Measurements from ENCODE around the gene CPNE2.

CPNE2 gene

DNA sequence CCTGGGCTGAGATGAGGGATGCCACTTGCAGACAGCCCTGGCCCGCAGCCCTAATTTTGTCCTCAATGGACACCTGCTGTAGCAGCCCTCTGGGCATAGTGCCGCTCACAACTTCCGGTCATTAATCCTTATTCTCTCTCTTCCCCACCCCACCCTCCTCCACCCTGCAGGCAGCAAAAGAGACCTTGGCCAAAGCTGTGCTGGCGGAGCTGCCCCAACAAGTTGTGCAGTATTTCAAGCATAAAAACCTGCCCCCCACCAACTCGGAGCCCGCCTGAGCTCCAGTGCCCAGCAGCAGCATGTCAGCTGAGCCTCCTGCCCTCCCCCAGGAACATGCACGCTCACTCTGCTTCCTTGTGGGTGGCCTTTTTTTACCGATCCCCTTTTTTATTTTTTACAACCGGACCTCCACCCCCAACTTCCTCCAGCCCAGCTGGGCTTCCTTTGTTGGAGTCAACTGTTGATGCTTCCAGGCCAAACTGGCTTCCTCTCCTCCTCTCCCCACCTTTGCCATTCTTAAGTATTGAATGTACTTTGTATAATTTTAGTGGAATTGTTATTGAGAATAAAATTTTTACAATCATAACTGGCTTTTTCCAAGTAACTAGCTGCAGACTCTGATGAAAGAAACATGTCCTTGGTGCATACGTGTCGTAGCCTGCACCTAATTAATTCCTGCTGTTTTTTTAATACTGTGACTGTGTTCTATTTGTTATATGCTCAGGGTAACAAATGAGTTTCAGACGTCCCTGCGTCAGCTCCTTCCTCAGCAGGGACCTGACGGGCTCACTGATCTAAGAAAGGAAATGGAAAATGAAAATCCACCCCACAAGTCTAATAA, 55.2 kb downstream of the CPNE2 start:
- no peak for DNase-seq

DNA sequence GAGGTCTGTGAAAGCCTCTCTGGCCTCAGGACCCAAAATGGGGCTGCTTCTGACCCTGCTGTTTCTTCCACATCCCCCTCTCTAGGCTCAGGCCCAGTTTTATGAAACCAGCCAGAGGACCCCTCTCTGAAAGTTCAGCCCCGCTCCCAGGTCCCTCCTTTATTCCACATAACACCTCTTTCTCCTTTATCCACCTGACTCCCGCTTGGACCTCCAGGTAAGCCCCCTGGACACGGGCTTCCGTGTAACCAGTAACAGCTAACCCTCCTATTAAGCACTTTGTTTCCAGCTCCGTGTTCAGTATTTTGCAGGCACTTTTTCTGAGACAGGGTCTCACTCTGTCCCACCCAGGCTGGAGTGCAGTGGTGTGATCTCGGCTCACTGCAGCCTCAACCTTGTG, 56.1 kb downstream of the CPNE2 start:
- DNase-seq: no peak

DNA sequence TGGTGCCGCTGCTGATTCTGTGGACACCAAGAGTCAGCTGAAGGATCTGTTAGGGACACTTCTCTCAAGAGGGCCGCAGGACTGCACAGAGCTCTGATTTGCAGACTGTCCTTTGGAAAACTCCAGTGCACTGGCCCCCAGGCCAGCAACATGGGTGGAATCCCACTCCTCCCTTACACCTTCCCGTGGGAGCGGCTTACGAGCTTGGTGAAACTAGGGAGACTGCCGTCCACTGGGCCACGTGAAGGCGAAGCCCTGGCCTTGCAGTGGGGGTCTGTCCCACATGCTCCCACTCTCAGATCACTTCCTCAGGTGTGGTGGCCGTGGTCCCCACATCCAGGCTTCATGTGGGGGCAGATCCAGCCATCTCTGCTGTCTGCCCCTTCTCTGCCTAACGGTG, 57.0 kb downstream of the CPNE2 start:
- no peak for DNase-seq

DNA sequence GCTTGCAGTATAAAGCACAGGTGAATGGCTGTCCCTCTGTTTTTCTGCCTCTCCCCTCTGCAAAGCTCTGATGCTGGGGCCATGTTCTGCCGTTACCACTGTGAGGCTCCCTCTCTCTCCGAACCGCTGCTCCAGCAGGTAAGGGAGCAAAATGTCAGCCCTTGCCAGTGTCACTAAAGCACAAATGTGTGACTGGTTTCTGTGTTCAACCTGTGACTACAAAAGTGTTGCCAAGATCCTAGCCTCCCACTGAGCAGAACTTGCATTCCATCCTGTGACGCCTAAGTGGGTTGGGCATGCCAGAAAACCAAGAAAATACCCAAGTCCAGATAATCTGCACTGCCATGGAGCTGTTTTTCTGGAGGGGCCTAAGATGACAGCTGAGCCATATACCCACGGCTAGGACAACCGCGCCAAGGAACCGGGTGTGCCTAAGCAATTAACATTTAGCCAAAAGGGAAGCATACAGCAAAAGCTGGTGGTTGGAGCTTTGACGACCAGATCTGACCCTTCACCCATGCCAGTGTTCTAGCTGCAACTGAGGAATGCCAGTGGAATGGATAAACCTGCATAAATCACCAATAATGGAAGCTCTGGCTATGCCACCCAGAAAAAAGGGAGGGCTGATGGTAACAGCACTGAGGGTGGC, 58.4 kb downstream of the CPNE2 start:
- DNase-seq: no peak

DNA sequence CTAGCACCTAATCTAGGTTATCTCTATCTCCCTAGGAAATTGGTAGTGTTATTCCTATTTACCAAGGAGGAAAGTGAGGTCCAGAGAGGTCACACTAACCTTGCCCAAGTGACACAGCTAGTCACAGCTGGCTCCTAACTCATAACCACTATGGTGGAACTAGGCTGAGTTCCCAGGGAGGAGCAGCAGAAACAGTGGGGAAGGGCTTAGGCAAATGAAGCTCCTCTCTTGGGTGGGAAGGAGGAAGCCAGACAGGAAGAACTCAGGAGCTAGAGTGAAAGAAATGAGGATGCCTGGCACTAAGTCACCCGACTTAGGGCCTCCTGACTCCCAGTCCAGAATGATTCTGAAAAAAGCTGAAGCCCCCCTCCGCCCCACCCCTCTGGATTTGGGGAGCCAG, 59.0 kb downstream of the CPNE2 start:
- DNase-seq: no peak

DNA sequence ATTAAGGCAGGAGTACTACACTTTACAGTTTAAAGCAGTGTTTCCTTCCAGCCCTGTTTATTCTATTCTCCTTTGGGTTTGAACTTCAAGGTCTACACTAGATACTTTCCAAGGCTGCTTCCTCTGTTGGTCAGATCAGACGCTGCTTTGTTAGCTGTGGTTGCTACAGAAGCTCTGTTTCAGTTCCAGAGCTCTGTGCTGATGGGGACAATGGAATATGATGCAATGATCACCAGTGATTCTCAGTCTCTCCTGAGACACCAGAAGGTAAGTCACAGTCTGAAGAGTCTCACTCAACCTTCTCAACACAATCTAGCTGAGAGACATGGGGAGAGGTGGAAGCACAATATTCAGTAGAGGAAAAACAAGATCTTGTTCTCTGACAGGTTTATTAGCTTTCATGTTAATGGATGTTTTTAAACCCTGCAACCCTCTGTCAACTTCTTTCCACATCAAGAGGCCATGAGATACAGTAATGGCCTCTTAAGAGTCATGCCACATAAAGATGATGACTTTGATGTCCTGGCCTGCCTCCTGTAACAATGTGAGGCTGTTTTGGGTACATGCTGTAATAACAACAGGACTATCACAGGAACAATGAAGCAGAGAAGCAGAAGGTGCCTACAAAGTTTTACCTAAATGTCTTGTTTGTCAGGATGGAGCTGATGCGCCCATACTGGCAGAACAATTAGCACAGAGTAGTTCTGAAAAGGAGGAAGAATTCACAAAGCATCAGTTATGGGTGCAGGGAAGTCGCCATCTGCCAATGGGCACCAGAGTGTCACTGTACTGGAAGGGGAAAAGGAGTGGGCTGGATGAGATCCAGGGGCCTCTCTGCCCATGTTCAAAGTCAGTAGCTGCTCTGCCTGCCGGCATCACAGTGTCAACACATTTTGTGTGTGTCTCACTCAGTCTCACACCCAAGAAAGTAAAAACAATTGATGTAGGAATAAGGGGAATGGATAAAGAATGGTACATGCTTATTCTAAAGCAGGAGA, 60.0 kb downstream of the CPNE2 start:
- no peak for DNase-seq

DNA sequence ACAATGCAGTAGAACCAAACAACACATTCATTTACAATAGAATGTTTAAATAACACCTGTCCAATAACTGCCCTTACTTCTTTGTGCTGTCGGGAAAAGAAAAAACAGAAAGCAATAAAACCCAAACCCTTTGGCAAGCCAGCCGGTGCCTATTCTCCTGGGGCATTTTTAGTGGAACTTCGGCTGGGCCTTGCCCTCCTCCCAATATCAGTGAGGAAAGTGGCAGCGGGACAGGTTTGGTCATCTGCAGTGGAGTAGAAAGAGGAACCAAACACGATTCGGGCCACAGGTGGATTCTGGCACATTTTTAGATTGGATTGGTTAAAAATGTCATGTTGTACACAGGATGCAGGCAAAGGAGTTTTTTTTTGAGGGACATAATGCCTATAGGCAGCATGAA, 61.5 kb downstream of the CPNE2 start:
- no peak for DNase-seq

DNA sequence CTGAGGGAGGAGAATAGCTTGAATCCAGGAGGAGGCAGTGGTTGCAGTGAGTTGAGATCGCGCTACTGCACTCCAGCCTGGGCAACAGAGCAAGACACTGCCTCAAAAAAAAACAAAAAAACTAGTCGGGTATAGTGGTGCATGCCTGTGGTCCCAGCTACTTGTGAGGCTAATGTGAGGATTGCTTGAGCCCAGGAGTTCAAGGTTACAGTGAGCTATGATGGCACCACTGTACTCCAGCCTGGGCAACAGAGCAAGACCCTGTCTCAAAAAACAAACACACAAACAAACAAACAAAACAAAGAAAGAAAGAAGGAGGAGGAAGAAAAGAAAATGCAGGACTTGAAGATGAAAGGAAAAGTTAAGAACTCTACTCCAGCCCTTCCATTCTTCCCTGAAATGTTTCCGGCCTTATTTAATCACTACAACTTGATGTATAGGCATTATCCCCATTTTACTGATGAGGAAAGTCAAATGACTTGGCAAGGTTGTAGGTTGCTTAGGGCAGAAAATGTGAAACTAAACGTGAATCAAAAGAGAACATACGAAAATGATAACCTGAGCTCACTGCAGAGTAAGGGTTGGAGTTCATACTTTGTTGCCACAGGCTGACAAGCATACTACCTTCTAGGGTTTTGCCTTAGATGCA, 63.4 kb downstream of the CPNE2 start:
- DNase-seq: no peak

DNA sequence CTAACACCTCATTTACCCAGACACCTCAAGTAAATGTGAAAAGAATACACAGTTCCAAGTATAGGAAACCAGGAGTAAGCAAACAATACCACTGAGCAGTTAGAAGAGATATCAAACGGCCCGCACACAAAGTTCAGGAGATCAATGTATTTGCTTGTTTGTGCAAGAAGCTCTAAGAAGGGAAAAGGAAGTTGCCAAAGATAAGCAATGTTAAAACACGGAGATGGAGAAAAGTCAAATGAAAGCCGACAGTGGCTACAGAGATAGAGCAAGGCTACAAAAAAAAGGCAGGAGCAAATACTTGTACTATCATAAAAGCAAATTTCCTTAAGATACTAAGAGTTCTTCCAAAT, 63.9 kb downstream of the CPNE2 start:
- DNase-seq: no peak

DNA sequence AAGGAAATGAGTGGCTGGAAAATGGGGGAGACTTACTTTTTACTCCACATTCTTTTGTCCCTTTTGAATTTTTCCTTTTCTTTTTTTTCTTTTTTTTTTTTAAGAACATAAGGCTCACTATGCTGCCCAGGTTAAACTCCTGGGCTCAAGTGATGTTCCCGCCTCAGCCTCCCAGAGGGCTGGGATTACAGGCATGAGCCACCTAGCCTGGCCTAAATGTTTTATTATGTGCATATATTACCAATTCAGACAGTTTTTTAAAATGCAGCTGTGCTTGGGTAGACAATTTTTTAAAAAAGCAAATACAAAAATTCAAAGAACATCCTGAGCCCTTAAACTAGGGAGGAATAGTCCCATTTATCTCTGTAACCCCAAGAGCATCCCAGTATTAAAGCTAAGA, 65.2 kb downstream of the CPNE2 start:
- DNase-seq: no peak

DNA sequence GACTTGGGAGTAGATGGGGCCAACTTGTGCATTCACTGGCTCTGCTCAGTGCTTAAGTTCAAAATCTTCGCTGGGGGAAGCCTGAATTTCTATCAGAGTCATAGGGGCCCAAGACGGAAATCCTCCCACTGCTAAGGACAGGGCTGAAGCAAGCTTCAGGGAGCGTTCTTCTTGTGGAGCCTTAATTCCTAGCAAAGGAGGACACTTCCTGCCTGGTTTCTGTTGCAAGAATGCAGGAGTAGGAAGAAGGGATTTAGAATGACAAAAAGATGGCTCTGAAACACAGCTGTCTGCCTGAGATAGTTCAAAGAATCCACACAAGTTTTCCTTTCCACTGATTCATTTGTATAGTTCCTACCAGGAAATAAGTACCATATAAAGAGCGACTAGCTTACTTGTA, 67.1 kb downstream of the CPNE2 start:
- DNase-seq: no peak

DNA sequence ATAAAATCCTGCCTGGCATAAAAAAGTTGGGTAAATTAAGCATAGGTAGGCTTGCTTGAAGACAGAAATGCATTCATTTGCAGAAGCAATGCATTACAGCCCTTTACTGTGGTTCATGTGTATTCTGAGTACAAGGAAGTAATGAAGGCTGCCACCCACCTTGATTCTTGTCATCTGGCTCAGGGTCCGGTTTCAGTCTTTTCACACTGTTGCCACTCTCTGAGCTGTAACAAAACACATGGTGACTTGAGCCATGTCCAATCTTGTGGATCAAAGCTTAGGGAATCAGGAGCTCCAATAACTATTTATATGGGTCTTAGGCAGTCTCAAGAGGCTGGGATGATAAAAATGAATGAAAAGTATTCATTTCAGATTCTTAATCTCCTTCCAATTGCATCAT, 71.5 kb downstream of the CPNE2 start:
- no peak for DNase-seq

DNA sequence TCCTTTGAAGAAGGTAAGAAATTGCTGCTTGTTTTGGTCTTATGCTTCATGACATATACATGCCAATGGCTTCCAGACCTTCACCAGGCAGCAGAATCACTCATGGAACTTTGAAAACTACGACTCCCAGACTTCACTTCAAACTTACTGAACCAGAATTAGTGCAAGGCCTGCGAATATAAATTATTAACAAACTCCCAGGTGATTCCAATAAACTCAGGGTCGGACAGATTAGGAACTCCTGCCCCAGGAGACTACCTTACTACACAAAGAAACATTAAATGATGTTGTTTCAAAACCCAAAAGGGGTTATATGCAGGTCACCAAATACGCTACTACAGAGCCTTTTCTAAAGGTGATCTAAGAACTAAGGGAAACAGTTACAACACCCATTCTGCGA, 73.1 kb downstream of the CPNE2 start:
- DNase-seq: no peak

DNA sequence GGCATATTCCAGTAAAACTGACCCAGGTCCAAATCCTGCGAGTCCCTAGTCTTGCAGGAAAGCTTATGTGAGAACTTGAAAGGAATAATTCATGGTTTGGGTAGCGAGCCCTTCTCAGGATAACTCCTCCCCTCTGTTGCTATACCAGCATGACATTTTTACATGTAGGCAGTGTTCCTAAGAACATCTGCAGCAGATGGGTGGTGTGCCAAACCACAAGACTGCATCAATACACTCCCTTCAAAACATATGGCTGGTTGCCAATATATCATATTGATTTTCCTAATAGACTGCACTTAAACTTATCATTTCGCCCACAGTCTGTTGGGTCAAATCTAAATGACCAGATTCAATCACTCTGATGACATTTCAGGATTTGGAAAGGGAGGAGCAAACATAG, 73.6 kb downstream of the CPNE2 start:
- no peak for DNase-seq

DNA sequence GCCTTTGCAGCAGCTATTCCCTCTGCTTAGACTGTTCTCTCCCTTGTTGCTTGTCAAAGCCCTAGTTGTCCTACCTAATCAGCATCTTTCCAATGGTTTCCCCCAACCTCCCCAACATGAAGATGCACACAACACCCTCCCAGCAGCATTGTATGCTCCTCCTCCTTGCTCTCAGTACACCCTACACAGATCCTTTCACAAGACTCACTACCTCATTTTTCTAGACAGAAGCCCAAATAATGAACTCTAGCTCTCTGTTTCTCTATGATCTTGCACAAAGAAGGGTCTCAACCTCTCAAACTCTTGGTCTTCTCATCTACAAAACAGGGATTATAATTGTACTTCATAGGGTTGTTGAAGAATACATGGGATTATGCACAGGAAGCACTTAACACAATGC, 74.1 kb downstream of the CPNE2 start:
- no peak for DNase-seq

DNA sequence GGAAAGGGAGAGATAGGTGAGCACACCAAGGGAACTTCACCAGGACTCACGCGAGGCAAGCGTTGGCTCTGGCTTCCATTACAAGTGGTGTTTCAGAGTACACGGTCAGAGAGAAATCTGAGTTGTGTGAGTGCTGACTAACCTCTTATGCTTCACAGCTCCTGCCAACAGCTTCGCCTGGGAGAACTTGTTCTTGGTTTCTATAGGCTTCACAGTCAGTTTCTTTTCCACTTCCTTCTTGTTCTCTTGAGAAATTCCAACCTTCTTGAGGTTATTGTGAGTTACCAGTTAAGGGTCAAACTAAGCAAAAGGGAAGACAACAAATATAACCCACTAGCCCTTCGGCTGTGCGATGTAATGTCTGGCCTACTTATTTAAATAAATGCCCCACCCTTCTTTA, 74.6 kb downstream of the CPNE2 start:
- no peak for DNase-seq

DNA sequence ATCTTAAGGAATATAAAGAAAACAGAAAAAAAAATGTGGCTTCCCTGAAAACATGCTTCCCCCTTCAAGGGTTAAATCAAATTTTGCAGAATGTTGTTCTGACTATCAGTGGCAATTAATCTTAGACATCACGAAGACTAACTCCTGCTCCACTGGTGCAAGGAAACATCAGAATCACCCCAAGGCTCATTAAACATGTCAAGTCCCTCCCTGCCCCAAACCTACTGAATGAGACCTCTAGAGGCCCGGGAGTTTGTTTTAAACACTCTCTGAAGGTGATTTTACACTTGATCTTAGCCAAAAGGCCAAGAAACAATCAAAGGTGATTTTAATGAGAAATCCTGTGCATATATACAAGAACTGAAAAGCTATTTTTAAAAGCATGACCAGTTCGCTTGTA, 75.2 kb downstream of the CPNE2 start:
- DNase-seq: no peak

DNA sequence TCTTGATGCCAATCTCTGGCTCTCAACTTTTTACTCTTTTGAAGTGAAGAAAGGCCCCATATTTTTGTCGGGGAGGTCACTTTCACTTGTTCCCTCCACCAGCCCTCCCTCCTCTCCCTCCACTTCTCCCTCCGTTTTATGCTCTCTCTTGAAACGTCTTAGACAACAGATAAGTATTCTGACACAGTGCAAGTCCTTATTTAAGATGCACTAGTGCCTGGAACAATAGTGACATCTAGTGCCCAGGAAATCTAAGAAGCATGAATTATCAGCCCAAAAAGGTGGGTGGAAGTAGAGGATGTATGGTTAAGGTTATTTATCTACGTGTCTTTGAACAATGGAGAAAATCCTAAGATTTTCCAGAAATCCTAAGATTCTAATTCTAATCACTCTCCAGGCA, 75.6 kb downstream of the CPNE2 start:
- DNase-seq: no peak

DNA sequence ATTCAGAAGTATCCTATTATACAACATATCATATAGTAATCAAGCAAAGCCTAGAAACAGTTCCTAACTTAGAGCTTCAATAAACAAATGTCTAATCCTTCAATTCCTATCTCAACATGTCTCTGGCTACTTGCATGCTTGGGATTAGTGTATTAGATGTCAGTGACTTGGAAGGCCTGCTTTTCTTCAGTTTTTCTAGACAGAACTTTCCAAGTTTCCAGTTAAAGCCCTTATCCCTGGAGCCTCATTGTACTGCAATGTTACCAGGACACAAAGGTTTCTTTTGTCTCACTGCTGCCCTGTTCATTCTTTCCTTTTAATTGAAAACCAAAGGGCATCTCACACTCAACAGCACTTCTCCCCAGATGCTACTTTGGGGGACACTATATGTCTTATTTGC, 76.9 kb downstream of the CPNE2 start:
- DNase-seq: no peak

DNA sequence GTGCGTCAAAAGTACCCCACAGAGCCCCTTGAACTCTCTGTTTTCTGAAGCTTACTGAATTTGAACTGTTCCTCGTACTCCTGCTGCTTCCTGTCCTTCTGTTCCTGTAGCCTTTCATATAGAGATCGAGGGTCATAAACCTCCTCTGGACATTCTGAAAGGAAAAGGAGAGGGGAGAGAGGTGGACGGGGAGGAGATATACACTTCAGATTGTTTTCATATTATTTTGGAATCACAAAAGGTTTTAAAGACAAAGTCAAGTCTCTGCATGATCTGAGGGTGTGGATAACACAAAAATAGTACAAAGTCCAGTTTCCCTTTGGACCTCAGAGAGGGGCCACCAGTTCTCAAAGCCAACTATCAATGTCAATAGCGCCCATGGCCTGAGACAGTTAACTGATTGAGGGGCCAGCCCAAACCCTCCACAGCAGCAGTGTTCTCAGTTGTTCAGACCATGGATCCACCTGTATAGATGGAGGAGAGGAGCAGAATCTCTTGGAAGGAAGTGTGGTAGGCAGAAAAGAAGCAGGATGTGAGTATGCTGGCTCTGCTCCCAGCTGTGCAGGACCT, 80.4 kb downstream of the CPNE2 start:
- DNase-seq: no peak

DNA sequence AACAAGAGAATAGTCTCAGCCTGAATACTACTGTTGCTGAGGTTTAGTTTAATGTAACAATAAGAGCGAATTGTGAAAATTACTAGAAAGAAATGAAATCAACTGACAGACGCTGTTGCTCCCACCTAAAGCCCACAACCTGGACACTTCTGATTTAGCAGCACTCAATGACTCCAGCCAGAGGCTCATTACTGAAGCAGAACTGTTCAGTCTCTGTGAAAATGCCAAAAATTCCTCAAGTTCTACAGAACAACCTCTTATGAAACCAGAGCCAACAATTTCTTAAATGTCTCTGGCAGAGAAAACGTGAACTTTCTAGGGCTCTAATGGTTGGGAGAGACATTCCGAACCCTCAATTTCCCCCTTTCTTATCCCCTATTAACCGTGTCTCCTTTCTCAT, 83.5 kb downstream of the CPNE2 start:
- DNase-seq: no peak

DNA sequence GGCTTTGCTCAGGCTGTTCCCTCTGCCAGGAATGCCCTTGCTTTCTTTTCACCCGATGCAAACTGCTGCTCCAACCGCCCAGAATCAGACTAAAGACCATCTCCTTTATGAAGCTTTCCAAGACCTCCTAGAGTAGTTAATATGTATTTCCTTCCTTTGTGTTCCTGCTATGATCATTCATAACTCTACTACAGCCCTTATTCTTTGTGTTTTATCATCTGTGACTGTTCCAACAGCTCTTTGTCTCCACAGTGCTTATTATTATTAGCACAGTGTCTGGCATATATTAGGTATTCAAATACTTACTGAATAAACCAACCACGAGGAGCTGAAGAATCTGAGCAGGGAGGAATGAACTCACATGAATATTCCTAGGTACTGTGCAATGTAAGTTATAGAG, 85.8 kb downstream of the CPNE2 start:
- no peak for DNase-seq

DNA sequence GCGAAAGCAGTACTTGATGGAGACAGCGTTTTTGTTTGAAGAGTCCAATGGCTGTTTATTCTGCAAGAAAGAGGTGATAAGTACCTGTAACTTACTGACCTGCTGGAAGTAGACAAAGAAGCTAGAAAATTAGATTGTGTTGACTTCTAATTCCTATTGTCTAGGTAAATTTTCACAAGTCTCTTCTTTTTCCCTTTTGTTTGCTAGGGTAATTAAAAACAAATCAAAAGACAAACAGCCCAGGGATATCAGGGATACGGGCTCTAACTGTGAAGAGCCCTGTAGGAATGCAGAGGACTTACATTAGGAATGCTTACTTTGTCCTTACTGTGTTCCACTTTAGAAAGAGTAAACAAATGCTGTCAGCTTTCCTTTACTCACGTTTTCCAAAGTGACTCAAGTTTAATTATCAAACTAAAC, 86.4 kb downstream of the CPNE2 start:
- no peak for DNase-seq
